Pulmonary artery endothelial cell (primary cell): ENCODE results near the gene UGT1A5. TPM values are rescaled to one million over a fixed set of nuclear protein-coding genes. Genes with fewer than 3 reads are reported as not detected.

Experiments
- DNase-seq: peaks from one replicate; pipeline ENCODE4 v3.0.0-alpha.2; 2011; ENCODE audit warnings: low read depth, low spot score
- total RNA-seq: library from RNA; depleted of rRNA; stranded (reverse); fragments of >200 nt; gene quantifications from 2 replicates; pipeline ENCODE4 v1.2.3, GENCODE V29; 2014

The UGT1A5 gene
- total RNA-seq, 1 donor from 2014 or later, result not detected

DNA sequence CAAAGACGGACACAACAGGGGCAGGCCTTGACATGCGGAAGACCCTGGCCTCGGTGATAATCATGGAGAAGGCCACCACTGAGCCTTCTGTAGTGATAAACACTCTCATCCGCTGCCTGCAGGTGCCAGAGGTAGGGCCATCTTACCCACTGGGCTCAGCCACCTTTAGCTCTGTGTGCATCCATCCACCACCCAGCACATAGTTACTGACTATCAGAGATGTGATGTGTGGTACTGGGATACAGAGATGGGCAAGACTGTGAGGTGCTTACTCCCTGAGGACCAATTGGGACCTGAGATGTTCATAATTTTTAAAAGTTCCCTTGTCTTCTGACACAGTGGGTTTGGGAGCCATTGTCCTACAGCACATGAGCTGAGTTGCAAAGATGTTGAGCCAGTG, 67.0 kb downstream of the UGT1A5 start:
- DNase-seq, result no peak

DNA sequence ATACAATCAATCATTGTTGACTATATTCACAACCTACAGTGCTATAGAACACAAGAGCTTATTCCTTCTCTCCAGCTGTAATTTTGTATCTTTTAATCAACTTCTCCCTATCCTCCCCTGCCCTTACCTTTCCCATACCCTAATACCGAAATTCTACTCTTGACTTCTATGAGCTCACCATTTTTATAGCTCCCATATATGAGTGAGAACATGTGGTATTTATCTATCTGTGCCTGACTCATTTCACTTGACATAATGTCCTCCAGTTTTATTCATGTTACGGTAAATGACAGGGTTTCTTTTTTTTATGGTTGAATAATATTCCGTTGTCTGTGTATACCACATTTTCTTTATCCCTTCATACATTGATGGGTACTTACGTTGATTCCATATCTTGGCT, 68.1 kb downstream of the UGT1A5 start:
- no peak for DNase-seq

- DNase-seq, result no peak
Measured at GRCh38 chr2:233789554-233789953, 76.8 kb downstream of the UGT1A5 start.

- no peak for DNase-seq
Measured at GRCh38 chr2:233791151-233791882, 78.6 kb downstream of the UGT1A5 start.

- DNase-seq, result no peak
Measured at GRCh38 chr2:233791883-233792329, 79.2 kb downstream of the UGT1A5 start.

DNA sequence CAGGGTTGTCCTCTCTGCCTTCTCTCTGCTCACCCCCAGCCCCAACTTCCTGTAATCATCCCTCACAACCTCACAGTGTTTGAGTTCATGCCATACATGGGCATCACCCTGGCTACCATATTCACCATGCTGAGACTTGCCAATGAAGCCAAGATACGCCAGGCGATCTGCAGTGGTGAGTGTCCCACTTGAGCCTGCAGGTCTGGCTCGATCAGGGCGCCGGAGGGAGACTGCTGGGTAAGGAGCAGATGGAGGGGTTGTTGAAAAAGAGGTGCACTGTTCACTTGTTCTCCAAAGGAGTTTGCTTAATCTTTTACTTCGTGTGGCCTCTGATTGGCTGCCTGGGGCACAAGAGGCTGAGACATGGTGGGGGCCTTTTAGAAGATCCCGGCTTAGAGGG, 80.0 kb downstream of the UGT1A5 start:
- DNase-seq, result no peak

DNA sequence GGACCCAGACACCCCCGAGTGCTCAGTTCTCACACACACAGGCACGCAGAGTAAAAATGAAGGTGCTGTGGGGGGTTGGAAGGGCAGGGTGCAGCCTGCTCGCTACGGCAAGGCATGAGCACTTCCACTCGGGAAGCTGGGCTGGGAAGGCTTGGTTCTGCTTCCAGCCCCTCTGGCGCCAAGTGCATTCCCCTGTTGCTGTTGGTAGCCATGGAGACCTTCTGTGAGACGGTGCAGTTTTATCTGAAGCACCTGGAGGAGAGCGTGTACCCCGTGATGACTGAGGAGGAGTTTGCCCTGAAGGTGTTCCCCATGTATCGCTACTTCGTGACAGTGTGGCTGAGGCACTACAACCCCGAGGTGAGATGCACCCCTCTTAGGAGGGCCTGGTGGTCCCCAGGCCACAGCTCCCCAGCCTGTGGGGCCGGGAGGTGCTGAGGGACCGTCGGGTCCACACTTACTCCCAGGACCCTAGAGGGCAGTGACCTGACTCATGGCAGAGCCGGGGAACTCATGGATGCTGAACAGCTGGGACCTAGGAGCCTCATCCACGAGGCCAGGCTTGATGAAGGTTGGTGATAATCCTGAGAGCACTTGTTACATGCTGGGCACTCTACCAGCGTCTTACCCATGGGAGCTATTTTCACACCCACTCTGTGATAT, 80.9 kb downstream of the UGT1A5 start:
- no peak for DNase-seq

- no peak for DNase-seq
Measured at GRCh38 chr2:233794128-233794658, 81.5 kb downstream of the UGT1A5 start.

- no peak for DNase-seq
Measured at GRCh38 chr2:233795735-233796171, 83.0 kb downstream of the UGT1A5 start.

- no peak for DNase-seq
Measured at GRCh38 chr2:233796254-233796653, 83.5 kb downstream of the UGT1A5 start.

DNA sequence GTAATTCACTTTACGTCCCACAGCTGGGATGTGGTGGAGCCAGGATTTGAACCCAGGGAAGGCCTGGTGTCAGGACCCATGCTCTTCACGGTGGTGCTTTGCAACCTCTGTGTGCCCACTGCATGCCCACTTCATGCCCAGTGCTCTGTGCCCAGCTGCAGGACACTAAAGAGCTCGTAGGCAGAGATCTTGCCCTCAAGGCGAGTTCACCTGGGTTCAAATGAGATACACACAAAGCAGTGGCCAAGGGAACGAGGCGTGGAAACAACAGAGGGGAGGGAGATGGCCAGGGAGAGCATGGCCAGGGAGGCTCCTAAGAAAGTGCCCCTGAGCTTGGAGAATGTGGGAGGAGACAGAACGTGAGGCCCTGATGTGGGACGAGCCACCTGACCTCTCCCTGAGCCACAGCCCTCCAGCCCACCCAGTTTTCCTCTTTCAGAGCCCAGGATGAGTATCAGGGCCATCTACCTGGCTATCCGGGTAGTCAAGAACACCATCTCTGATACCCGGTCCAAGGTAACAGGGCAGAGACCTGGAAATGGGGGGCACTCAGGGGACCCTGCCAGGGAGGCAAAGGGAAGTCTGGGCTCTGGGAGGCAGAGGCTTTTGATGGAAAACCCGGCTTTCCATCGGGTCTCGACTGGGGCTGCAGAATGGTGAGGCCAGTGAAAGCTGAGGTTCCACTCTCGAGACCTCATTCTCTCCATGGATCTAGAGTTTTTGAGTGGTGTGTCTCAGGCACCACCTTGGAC, 85.8 kb downstream of the UGT1A5 start:
- no peak for DNase-seq

GRCh38 chr2:233799087-233799665, 86.5 kb downstream of the UGT1A5 start:
- DNase-seq, result no peak

- DNase-seq, result no peak
Measured at GRCh38 chr2:233799716-233800115, 87.0 kb downstream of the UGT1A5 start.

DNA sequence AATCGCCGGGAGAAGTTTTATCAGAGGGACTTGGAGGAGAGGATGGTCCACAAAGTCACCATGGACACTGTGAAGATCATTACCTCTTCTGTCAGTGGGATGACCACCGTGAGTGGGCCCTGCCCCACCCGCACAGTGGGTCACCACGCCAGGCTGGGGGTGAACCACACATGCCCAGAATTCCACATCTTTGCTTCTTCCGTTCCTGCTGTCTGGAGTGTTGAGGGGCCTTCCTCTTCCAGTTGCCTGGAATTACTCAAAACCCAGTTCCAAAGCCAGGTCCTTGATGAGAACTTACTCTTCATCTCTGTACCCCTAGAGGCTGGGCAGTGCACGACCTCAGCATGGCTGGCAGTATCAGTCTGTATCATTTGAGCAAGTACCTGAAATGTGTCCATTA, 87.5 kb downstream of the UGT1A5 start:
- no peak for DNase-seq

- no peak for DNase-seq
Measured at GRCh38 chr2:233801357-233802131, 88.8 kb downstream of the UGT1A5 start.

- DNase-seq, result no peak
Measured at GRCh38 chr2:233802132-233802815, 89.6 kb downstream of the UGT1A5 start.

DNA sequence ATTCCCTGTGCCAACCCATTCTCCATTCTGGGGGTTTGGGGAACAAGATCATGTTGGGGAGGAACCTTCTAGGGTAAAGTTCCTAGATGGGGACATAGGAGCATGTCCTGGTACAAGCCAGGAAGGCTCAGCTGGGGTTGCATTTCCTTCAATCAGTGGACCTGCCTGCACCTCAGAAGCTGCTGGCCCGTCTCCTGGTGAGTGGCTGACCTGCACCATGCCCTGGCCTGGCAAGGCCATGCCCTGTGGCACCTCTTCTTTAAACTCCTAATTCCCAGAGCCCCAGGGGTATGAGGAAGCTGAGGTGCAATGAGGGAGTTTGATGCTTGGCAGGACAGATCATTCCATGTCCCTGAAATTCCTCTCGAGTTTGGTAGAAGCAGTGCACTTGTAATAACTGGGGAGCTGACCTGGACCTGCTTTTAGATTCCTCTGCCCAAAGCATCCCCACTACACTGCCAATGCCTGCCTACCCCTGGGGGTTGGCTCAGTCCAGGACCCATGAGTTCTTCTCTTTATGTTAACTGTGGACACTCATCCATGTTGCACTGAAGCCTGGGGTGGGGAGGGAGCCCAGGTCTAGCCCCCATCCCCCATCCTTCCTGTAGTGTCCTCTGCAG, 90.7 kb downstream of the UGT1A5 start:
- no peak for DNase-seq

DNA sequence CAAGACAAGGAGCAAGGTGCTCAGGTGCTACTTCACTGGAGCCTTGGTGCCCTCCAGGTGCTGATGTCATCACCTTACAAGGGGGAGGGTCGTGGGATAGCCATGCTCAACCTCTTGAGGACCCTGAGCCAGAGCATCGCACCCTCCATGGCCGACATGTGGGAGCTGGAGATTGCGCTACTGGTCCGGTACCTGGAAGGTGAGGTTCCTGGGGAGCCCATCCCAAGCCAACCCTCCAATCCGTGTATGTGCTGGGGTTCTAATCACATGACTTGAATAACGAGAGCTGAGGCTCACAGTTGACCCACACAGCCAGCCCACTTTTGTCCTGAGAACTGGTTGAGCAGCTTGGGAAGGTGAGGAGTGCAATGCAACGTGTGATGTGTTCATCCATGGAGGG, 91.3 kb downstream of the UGT1A5 start:
- DNase-seq, result no peak

DNA sequence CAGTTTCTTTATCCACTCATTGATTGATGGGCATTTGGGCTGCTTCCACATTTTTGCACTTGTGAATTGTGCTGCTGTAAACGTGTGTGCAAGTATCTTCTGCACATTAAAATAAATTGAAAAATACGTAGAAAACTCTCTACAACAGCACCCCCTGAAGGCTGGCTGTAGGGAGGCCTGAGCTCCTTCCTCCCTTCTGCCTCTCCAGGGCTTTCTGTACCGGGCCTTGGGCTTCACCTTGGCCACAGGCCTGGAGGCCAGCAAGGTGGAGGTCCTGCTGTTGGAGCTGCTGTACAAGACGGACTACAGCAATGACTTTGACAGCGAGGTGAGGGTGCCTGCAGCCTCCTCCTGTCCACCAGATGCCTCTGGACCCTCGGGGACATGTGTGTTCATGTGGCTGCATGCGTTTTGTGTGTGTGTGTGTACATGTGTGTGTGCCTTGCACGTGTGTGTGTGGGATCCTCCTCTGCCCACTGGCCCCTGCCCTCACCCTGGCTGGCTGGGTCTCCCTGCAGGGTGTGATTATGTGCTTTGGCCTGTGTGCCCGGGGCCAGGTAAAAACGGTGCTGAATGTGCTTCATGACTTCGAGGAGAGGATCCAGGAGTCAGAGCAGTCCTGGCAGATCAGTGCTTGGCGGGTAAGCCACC, 94.6 kb downstream of the UGT1A5 start:
- DNase-seq, result no peak
